Astrocyte of the hippocampus (primary cell): ENCODE data around the gene MCIDAS.
A peak's percentile ranks its signal among the peaks of the same experiment; 100 is the strongest.

Source experiments
- DNase-seq: peaks from one replicate; pipeline ENCODE4 v3.0.0; 2011; ENCODE audit warnings: low read depth, low spot score

The MCIDAS gene

DNA sequence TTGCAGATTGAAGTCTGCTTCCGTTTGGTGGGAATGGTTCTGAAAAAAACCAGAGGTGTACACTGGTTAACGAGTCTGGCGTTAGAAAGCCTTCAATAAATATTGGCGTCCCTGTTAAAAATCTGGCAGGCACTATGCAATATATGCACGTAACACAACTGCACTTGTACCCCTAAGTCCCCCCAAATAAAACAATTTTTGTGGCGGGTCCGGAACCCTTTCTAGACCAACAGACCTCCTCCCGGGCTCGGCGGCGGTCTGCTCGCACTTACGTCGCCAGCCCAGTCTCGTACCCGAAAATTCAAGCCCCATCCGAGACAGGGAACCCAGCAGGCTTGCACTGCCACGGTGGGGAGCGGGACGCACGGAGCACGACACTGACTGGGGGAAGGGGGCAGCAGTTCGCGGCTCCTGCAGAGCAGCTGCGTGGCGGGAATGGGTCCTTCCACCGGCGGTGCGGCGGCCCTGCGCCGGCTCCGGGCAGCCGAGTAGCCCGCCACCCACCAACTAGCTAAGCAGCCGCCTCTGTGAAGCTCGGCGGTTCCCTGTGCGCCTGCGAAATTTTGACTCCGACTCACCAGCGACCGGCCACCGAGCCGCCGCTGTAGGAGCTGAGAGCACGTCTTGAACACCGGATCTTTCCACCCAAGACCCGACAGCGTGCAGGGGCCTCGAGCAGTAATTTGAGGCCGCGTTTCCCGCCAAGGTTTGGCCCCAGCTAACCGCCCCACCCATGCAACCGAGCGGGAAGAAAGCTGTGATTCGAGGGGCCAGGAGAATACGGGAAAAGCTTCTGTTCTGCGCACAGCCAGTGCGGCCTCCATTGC lies 3.9 kb downstream of the MCIDAS start:
- DNase-seq = peak; percentile 39

DNA sequence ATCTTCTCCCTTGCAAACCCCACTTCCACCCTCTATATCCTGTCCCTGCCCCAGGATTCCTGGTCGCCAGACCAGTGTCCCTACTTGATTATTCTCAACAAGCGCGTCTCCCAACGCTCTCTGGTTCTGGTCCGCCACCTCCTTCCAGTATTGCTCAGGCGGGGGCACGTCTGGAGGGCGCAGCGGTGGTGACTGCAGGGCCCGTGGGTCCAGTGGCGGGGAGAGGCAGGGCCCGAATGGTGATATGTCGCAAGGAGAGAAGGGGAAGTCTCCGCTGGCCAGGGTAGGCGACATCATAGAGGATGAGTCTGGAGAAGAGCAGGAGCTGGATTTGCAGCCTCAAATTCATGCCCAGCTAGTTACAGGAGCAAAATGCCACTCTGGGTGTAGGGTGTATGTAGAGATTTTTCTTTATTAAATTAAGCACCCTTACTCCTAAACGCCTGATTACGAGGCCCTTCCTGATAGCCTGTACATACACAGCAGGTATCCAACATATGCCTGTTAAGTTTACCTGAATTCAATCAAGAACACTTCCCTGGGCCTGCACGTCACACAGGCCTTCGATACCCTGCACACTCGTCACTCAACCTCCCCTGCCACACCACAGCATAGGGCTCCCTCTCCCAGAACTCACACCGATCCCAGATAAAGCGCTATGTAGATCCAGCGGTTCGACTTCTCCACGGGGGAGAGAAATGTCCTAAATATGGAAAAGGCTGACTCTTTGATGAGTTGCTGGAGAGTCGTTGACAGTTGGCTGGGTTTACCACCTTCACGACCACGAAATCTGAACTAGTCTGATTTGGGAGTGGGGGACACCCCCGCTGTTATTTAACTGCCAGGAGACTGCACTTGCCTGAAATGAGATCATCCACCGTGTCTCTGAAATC lies 4.8 kb downstream of the MCIDAS start:
- no peak for DNase-seq

DNA sequence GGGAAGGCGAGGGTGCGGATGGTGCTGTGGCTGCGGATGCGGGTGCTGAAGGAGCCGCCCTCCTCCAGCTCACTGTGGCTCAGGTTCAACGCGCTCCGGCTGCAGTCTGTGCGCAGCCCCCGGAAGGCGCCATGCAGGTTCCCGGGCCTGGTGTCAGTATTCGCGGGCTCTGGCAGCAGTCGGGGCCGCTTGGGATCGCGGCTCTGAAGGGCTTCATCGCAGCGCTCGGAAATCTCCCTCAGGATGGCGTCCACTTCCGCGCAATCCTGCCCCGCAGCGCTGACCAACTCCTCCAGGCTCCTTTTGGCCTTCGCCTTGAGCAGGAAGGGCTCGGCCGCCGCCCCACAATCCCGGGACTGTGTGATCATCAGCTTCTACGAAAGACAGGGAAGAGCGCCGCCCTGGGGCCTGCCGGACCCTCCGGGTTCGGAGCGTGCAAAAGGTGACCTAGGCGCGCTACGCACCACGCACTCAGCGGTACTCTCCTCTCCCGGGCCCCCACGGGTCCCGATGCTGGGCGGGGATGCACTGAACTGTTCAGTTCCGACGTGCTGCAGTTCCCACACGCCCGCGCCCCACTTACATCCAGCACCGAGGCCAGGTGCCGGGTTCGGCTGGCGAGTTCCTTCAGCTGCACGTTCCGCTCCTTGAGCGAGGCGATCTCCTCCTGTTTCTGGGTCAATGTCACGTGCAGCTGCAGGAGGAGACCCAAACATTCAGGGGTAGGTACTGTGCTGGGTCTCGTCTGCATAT lies 6.5 kb downstream of the MCIDAS start:
- peak; percentile 40 for DNase-seq

DNA sequence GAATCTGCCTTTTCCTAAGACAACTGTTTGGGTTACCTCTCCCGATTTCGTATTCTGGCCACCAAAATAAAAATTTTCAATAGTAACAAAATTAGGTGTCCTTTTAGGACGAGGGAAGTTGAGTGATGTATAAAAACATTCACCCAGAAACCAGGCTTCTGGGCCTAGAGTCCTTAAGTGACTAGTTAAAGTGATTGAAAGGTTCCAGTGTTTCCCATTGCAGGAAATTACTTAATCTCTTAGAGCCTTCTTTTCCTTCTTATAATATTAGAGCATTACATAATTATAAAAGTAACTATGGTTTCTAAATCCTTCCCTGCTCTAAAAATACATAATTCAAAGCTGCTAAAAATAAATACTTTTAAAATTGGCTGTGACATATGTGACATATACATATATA lies 7.3 kb downstream of the MCIDAS start:
- no peak for DNase-seq

DNA sequence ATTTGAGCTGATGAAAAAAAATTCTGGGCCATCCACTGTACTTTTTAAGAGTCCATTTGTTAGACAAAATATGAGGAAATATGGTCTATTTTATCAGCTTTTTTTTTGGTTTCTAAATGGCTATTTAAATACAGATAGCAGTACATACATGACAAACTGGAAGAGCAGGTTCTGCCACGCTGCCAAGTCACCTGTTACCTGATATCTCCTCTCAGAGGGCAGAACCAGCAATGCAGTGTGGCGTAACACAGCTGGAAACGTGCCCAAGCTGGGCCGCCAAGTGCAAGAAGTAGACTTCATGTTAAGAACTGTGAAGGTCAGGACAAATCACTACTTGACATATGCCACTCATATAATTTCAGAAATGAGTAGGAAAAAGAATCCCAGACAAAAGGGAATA lies 8.1 kb downstream of the MCIDAS start:
- no peak for DNase-seq

DNA sequence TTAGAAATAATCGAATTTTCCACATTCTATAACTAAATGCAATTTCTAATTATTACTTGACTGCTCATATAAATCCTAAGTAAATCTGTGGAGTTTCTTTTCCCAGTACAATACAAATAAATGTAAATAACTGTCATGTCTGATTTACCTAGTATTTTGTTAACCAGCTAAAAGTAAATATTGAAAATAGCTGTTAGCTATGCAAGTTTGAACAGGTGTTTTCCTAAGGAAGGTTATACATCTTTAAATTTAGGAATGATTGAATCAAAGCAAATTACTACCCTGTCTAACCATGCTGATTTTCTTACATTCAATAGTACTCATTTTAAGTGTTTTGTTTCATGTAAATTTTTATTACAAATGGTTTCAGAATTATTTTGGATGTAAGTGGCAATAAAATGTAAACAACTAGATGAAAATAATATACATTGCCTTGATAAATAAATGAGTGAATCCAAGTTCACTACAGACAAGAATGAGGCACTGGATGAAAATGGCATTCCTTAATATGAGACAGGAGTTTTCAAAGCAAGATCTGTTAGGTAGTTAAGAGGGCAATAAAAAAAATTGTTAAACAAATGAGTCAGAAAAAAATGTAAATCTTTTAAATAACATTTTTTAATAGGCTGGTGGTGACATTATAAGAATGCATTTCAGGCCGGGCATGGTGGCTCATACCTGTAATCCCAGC lies 15.8 kb downstream of the MCIDAS start:
- no peak for DNase-seq

DNA sequence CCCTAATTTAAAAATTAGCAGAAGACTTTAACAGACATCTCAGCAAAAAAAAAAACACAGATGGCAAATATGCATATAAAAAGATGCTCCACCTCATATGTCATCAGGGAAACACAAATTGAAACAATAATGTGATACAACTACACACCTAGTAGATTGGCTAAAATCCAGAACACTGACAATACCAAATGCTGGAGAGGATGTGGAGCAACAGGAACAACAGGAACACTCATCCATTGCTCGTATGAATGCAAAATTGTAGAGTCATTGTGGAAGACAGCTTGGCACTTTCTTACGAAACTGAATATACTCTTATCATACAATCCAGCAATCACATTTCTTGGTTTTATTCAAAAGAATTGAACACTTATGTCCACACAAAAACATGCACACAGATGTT lies 22.1 kb downstream of the MCIDAS start:
- no peak for DNase-seq

DNA sequence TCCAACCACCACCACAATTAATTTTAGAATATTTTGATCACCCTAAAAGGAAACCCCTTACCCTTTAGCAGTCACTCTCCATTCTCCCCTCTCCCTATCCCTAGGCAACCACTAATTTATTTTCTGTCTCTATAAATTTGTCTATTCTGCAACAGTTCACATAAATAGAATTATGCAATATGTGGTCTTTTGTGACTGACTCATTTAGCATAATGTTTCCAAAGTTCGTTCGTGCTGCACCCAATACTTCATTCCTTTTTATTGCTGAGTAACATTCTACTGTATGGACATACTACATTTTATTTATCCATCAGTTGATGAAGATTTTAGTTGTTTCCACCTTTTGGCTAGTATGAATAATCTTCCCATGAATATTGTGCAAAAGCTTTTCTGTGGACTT lies 36.0 kb downstream of the MCIDAS start:
- DNase-seq = no peak

DNA sequence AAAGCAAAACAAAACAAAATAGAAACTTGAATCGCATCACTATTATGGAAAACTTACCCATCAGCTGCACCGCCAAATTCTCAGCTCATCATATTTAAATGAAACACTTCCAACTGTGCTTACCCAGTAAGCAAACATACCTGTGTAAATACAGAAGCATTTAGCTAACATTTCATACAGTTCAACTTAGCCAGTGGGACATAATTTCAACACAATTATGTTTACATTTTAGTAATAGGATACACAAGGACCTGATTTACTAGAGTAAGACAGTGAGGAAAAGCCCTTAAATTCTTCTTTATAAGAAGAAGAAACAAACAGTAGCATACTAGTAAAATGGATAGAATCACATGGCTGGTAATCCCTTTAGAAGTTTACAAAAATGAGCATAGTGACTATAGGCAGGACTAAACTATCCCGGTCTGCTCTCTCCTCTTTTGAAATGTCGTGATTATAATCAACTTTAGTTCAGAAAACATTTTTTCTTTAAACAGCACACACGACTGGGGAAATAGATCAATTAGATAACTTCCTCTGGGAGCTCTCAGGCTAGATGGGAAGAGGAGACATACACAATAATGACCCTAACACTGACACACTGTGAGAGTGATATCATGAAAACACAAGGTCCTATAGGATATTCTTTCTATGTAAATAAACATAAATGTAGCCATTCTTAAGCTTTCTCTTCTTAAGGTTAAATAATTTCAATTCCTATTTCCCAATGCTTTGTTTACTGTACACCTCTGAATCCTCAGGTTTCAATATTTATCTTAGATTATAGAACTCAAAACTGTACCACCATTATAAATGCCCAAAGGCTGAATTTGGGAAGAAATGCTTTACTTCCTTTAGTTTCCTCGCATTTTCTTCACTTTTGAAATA lies 38.2 kb downstream of the MCIDAS start:
- DNase-seq = no peak

DNA sequence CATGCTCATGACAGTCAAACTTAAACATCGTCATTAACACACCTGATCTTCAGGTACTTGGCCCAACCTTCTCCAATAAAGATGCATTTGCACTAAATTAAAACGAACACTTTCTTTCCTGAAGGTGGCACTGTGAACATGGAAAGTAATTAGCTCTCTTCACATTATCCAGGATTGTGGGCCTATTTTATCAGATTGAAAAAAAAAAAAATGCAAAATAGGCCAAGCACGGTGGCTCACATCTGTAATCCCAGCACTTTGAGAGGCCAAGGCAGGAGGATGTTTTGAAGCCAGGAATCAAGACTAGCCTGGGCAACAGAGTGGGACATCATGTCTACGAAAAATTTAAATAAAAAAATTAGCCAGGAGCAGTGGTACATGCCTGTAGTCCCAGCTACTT lies 39.7 kb downstream of the MCIDAS start:
- peak; percentile 24 for DNase-seq

DNA sequence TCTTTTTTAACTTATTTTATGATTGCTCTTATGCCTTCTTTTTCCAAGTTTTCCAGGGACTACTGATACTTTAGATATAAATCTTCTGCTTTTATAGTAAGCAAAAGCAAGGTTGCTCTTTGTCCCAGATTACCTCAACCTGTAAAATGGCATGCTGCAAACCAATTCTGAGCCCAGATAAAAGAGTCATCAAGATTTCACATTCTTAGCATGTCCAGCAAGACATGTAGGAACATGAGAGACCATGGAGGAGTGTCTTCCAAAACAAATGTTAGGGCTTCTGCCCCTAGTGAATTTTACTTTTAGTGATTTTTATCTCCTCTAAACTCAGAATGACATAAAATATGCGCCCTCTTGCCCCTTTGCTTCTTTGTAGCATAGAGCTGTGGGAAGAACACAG lies 47.1 kb downstream of the MCIDAS start:
- DNase-seq = no peak

DNA sequence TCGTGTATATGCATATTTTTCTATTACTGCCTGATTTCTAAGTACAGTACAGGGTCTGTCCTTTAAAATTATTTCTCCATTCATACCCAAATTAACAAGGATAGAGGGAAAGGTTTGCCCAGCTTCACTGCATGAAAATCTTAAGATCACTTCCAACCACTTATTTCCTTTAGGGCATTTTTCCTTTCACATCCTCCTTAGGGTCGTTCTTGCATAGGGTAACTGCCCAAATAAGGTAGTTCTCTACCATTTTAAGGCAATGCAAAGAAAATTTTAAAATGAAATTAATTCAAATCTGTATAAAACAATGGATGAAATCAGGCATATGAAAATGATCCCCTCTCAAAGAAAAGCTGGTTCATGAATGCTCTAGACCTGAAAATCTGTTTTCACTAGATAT lies 50.0 kb downstream of the MCIDAS start:
- no peak for DNase-seq

DNA sequence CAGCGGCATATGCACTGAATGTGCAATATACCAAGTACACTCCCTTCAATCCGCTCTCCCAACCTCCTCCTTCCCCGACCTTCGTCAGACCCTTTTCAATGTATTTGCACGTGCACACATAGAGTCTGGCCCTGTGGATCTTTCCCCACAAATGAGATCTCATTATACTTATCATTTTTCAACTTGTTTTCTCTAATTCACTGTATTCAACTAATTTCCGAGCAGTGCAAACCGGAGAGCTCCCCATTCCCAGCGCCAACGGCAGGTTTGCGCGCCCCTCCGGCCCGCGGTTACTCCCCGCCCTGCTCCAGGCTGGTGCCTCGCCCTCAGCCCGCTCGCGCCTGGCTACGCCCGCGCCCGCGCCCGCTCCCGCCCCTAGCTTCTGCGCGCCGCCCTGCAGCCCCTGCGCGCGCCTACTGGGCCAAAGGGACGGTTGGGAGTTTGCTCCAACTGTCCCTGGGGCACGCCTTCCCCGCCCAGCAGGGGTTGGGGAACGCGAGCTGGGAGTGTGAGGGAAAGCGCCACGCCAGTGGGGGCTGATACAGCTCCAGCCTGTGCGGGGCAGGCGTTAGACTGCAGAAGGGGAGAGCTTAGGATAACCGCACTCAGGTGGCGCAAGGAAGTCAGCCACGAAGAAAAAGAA lies 50.8 kb downstream of the MCIDAS start:
- peak; percentile 65 for DNase-seq

DNA sequence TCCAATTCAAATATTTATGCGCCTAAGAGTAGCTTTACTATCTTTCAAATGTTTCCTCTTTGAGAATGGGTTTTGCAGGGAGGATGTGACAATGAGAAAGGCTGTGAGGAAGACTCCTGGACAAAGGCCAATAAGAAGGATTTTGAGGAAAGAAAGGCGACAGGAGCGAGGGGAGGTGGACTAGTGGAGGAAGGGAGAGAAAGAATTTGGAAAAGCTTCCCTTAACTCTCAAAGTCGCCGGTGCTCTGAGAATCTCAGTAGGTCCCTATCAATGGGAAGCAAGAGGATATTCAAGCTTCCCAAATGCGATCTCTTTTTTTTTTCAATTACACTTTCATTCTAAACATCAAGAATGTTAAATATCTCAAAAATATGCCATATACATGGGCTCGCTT lies 51.3 kb downstream of the MCIDAS start:
- no peak for DNase-seq

DNA sequence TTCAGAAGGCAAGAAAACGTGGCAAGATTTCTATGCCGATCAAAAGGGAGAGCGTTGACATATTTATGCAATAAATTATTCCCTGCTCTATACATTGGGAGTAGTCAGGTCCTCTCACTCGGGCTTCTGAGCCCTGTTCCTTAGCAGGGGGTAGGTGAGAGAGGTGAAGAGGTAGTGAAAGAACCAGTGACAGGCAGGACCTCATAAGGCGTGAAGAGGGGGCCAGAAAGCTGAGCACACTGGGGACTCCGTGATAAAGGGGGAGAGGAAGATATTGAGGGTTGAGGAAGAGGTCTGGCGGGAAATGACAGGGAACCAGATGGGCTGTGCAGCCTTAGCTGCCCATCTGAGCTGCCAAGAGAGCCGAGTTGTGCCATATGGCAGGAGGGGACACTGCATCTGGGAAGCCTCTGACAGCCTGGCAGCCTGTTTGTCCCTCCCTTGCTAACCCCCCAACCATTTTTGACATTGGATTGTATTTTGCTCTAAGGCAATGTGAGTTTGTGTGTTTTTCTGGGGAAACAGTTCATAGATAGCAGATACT lies 53.4 kb downstream of the MCIDAS start:
- no peak for DNase-seq

DNA sequence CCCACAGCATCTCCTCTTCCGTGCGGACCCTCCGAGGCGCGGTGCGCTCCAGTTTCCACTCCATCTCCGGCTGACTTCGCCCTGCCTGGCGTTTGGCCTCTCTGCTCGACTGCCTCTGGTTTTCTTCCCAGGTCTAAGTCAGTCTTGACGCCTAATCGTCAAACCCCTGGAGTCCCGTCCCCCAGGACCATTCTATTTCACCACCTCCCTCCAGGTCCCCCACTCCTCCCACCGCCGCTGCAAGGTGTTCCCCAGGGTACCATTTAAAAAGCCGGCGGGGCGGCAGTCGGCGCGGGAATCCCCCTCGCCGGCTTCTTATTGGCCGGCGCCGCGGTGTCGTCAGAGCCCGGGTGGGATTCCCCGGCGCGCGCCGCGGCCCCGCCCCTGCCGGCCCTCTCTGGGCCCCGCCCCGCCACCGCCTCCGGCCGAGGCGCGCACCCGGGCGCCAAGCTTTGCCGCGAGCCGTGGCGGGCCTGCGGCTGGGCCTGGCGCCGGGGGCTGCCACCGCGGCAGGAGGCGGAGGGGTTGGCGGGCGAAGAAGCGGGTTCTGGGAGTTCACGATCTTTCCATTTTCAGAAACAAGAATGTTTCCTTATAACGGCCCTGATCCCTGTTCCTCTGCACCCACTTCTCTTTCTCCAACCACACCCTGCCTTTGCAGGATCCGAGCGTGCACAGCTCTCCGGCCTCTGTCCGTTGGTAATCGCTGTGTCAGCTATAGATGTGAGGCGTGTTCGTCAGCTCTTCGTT lies 54.0 kb downstream of the MCIDAS start, which contains the start of gene CDC20B:
CDC20B (minus strand) TSS at position 241 of the 750 bp plus-strand sequence; CDS start at position 64, 177 bp downstream.
- DNase-seq = peak; percentile 93

DNA sequence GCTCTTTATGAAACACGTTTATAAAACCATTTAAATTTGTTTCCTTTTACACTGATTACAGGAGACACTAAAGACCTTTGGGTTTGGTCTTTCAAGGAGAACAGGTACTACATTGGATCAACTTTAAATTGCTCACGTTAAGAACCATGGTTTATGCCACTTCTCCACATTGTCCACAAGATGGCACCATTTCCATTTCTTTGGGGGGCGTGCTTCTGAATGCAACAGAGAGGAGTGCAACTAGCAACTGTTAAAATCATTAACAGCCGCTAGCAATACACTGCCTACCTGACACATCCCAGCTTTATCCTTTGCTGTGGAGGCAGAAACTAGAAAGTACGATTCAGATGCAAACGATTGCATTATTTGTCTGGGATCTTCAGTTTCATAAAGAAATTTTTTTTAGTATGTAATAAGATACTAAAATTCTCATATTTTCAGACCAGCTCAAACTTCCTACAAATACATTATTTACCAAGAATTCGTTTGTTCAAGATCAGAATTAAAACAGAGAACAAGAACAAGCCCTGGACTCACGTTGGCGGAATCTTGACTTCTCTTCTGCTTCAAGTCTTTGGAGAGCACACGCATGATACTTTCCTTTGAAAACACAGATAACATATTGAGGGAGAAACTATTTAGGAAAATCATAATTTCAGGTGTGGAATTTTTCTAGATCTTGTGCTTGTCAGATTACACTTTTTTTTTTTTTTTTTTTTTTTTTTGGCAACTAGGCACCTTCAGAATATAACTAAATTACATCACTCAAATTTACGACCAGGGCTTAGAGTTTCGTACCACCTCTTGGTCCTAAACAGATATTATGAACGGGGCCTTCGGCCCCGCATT lies 54.8 kb downstream of the MCIDAS start:
- DNase-seq = peak; percentile 85

DNA sequence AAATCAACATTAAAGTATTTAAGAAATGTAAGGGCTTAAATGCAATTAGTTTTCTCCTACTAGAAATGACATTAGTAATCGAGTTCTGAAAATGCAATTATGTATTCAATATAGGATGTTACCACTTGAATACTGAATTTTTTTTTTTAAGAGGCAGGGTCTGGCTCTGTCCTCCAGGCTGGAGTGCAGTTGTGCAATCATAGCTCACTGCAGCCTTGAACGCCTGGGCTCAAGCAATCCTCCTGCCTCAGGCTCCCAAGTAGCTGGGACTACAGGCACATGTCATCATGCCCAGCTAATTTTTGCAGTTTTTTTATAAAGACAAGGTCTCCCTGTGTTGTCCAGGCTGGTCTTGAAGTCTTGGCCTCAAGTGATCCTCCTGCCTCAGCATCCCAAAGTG lies 55.6 kb downstream of the MCIDAS start:
- no peak for DNase-seq
